ENCODE data around the gene FEM1A.
"Not testable (repeated sequence)": the region's sequence is repeated elsewhere in the genome, so short reads cannot be mapped to it uniquely, and the experiment has no call there.

The FEM1A gene

GRCh38 chr19:4811328-4812131 is 20.0 kb downstream of the FEM1A start:
- no peak for DNase-seq

- DNase-seq = no peak
Observed at GRCh38 chr19:4814625-4815425, 23.3 kb downstream of the FEM1A start.

GRCh38 chr19:4815426-4816201 is 24.1 kb downstream of the FEM1A start:
- DNase-seq = peak; percentile 59

- no peak for DNase-seq
Observed at GRCh38 chr19:4816202-4816949, 24.8 kb downstream of the FEM1A start.

GRCh38 chr19:4816950-4817278 is 25.4 kb downstream of the FEM1A start:
- no peak for DNase-seq

GRCh38 chr19:4817467-4818277 is 26.1 kb downstream of the FEM1A start:
- DNase-seq = no peak

GRCh38 chr19:4821265-4821664 is 29.7 kb downstream of the FEM1A start:
- DNase-seq = no peak

GRCh38 chr19:4822354-4822753 is 30.8 kb downstream of the FEM1A start:
- not testable (repeated sequence) for DNase-seq

GRCh38 chr19:4823577-4823976 is 32.0 kb downstream of the FEM1A start:
- DNase-seq = no peak

GRCh38 chr19:4829001-4829712 is 37.6 kb downstream of the FEM1A start:
- DNase-seq = no peak

GRCh38 chr19:4830332-4830731 is 38.8 kb downstream of the FEM1A start:
- no peak for DNase-seq

GRCh38 chr19:4830768-4831265 is 39.3 kb downstream of the FEM1A start:
- DNase-seq = no peak

GRCh38 chr19:4831304-4831978 is 39.9 kb downstream of the FEM1A start, which contains the start of gene TICAM1:
Gene TICAM1 (minus strand): TSS chr19:4831712. CDS start chr19:4818377, 13,335 bp downstream.
- DNase-seq = peak; percentile 65

- not testable (repeated sequence) for DNase-seq
Observed at GRCh38 chr19:4831979-4832340, 40.4 kb downstream of the FEM1A start.

- DNase-seq = no peak
Observed at GRCh38 chr19:4832776-4833175, 41.2 kb downstream of the FEM1A start.

- DNase-seq = no peak
Observed at GRCh38 chr19:4839192-4839591, 47.7 kb downstream of the FEM1A start.

- DNase-seq = no peak
Observed at GRCh38 chr19:4843647-4843965, 52.1 kb downstream of the FEM1A start.

- peak; percentile 49 for DNase-seq
Observed at GRCh38 chr19:4844348-4845179, 53.0 kb downstream of the FEM1A start.

GRCh38 chr19:4845975-4846374 is 54.4 kb downstream of the FEM1A start:
- not testable (repeated sequence) for DNase-seq
